HG03575 (cell line): ENCODE data around the gene DNM3.
"Not testable (repeated sequence)": the region's sequence is repeated elsewhere in the genome, so short reads cannot be mapped to it uniquely, and the experiment has no call there.

Experiments used
- ATAC-seq: cut with Tn5 transposase; IDR thresholded peaks from one replicate; pipeline ENCODE4 v1.9.1; 2021; ENCODE audit not compliant: unreplicated experiment, insufficient number of reproducible peaks, low FRiP score; ENCODE audit errors: extremely low read depth

DNM3 gene

DNA sequence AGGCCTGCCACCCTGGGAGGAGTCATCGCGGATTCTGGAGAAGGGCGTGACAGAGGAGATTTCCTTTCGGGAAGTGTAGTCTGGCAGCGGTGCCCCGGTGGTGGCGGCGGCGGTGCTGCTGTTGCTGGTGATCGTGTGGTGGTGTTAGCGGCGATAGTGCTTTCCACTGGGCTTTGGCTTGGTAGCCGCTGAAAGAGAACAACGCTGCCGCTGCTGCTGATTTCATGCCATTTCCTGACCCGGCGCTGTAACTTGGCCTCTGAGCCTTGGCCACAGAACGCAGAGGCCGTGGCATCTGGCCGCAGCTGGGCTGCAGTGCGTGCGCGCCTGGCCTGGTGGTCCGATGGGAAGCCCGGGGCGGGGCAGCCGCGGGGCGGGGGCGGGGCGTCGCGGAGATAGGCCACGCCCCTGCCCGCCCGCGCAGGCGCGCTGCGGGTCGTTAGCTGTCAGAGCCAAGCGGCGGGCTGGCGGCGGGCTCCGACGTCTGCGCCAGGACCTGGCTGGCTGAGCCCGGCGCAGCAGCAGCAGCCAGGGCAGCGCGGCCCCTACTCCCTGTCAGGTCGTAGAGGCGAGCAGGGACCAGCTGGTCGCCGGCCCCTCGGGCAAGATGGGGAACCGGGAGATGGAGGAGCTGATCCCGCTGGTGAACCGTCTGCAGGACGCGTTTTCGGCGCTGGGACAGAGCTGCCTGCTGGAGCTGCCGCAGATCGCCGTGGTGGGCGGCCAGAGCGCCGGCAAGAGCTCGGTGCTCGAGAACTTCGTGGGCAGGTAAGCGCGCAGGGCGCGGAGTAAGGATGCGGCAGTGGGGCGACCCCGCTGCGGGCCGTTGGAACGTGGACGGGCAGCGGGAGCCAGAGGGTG is at the start of gene DNM3:
TSS of gene DNM3 (plus strand) at position 449 of the 861 bp plus-strand sequence. CDS start at position 608, 159 bp downstream.
- no peak for ATAC-seq

GRCh38 chr1:171792656-171793369 is 48.5 kb upstream of the DNM3 start:
- no peak for ATAC-seq

DNA sequence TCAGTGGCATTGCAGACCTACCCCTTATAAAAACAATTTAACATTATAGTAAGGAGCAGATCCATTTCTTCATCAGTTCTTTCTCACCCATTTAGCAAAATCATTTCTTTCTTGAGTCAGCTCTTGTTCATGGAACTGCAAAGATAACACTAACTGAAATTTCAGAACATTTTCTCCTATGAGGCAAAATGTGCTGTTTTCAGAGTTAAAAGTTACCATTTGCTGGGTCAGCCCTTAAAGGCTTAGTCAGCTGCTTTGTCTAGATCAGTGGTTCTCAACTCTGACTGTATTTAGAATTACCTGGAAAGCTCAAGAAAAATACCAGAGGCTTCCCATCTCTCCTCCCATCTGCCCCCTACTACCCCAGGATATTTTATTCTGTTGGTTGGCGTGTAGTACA is 47.7 kb upstream of the DNM3 start:
- no peak for ATAC-seq

- no peak for ATAC-seq
Measured at GRCh38 chr1:171794085-171794484, 47.2 kb upstream of the DNM3 start.

DNA sequence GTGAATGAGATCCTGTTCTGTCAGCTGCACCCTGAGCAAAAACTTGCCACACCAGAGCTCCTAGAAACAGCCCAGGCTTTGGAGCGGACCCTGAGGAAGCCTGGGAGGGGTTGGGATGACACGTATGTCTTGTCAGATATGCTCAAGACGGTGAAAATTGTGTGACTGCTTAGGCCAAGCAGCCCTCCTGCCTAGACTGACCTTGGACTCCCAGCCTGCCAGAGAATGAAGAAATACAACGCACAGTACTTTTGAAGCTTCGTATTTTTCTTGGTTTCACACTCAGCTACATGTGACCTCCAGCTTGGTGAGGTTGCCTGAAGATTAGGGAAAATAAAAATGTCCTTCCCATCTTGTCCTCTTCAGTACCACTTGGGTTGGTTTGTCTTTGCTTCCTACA is 44.7 kb upstream of the DNM3 start:
- no peak for ATAC-seq

DNA sequence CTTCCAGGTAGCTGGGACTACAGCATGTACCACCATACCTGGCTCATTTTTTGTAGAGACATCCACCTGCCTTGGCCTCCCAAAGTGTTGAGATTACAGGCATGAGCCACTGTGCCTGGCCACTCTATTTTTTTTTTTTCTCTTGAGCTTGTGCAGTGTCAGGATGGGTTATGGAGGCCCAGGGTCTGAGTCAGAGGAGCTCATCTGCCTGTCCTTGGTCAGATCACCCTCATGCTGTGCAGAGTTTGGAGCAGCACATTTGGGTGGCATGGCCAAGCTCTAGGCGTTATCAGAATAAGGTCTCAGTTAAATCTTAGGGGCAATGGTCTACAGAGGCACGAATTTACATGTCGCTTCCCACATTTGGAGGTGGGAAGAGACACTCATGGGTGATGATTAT is 43.0 kb upstream of the DNM3 start:
- no peak for ATAC-seq

DNA sequence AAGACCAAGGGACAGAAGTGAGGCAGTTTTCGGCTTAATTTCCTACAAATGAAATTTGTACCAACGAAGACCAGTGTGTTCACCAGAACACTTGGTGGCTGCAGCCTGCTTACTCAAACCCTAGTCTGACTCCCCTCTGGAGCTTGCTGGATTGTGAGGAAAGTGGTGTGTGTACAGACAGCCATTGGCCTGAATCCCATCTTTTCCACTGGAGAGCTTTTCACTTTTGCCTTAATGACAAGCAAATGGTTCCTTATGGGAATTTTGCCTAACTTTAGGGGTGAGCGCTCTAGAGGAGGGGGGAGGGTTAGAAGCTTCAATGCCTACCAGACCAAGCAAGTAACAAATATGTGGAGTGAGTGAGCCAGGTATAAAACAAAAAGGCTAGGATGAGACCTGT is 42.5 kb upstream of the DNM3 start:
- ATAC-seq = no peak

GRCh38 chr1:171799166-171799565 is 42.1 kb upstream of the DNM3 start:
- ATAC-seq = no peak

DNA sequence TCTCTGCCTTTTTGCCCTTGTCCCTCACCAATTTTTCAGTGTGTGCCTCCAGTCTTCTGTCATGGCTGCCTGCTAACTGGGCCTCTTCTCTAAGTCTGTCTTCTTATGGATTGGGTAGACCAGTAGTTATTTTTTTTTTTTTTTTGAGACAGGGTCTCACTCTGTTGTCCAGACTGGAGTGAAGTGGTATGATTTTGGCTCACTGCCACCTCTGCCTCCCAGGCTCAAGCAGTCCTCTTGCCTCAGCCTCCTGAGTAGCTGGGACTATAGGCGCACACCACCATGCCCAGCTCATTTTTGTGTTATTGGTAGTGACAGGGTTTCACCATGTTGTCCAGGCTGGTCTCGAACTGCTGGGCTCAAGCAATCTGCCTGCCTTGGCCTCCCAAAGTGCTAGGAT is 41.6 kb upstream of the DNM3 start:
- ATAC-seq = not testable (repeated sequence)

DNA sequence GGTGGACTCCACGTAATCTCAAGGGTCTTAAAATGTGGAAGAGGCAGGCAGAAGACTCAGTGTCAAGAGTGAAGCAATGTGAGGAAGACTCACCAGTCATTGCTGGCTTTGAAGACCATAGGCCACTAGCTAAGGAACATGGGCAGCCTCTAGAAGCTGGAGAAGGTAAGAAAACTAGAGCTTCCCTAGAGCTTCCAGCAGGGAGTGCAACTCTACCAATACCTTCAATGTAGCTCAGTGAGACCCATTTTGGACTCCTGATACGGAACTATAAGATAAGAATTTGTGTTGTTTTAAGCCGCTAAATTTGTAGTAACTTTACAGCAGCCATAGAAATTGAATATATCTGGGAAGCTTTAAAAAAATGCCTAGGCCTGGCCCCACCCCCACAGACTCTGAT is 41.0 kb upstream of the DNM3 start:
- ATAC-seq = no peak

DNA sequence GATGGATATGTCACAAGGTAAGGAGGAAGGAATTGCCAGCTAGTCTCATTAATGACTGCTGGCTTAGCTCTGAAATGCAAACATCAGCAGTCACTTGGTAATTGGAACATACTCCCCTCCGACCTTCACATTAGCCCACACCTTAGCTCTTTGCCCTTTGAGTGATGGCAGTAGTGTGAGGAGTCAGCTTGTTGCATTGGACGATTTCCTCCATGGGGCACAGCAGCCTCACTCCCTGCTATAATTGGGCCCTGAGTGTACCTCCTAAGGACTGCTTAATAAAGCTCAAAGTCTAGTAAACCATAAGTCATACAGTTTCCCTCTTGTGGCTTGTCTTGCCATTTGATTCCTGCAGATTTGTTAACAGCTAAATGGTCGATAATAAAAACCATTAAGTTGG is 40.4 kb upstream of the DNM3 start:
- no peak for ATAC-seq

DNA sequence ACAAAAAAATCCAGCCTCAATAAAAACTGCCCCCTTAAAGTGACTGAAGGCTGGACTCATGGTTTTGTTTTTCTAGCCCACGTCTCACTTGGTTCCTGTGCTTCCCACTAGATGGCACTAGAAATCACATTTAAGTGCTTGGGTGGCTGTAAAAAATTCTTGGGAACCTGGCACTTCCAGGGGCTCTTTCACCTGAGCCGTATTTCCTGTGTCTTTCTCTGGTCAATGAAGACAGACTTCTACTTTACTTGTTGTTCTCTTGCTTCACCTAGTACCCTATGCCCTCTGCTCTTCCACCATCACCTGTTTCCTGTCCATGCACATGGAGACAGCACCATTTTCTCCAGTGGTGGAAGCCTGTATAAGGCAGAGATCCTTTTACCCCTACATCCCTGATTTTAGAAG is 39.8 kb upstream of the DNM3 start:
- ATAC-seq = no peak

- no peak for ATAC-seq
Measured at GRCh38 chr1:171802207-171802606, 39.1 kb upstream of the DNM3 start.

DNA sequence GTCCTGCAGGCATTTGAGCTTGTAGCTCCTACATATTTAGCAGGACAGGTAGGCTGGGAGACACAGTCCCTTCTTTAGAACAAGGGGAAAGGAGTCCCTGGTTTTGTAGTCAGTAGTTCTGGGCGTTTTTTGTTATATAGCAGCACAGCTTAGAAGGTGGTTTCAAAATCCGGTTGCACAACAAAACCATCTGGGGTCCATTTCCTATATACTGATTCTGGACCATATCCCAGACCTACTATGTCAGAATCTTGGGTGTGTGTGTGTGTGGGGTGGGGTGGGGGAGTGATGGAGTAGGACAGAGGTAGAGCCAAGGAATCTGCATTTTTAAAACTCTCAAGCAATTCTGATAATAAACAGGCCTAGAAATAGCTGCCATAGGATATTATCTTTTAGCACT is 38.3 kb upstream of the DNM3 start:
- ATAC-seq = no peak

DNA sequence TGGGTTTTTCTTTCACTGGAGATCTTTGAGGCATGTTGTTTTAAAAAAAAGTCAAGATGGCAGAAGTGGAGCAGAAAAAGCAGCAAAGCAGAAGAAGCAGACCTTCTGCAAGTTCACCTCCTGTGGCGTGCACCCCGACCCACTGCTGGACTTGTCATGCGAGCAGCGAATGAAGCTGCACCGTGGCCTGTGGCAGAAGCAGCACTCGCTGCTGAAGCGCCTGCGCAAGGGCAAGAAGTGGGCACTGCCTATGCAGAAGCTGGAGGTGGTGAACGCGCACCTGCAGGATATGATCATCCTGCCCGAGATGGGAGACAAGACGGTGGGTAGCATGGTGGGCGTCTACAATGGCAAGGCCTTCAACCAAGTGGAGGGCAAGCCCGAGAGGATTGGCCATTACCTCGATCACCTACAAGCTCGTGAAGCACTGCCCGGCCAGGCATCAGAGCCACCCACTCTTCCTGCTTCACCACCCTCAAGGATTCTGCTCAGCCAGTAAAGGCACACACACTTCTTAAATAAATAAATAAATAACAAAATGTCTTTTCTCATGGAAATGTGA is 37.8 kb upstream of the DNM3 start:
- no peak for ATAC-seq

GRCh38 chr1:171805395-171806115 is 35.7 kb upstream of the DNM3 start:
- no peak for ATAC-seq

- ATAC-seq = no peak
Measured at GRCh38 chr1:171807556-171807955, 33.7 kb upstream of the DNM3 start.

DNA sequence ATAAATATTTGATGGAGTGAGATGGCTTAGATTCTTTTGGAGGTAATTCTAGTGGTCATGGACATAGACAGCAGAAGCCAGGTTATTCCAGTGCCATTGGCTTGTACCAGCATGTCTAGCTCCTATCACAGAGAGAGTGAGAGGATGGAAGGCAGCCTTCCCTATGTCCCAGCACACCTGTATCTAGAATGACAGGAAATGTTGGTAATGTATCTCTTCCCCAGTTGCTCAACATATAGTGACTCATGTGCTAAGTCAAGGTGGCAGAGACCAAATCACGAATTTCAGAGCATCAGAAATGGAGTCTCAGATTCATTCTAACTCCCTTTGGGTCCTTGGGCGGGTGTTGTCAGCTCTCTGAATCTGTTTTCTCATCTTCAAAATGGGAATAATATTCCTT is 31.5 kb upstream of the DNM3 start:
- no peak for ATAC-seq

- ATAC-seq = no peak
Measured at GRCh38 chr1:171811672-171812071, 29.6 kb upstream of the DNM3 start.
